Lower lobe of right lung (tissue), 2 donors: ENCODE data around the gene DNMT1. TPM values are rescaled to one million over a fixed set of nuclear protein-coding genes. Genes with fewer than 3 reads are reported as not detected.

Source experiments
- ATAC-seq, 2 donors: fragments of 200-7000 bp; cut with Tn5 transposase; one replicate each; pipeline ENCODE4 v1.9.1; 2020 to 2022; ENCODE audit warnings: mild to moderate bottlenecking in 2 of 2, moderate library complexity in 2 of 2
- DNase-seq: peaks from one replicate; pipeline ENCODE4 v3.0.0-alpha.2; 2020
- H3K27ac ChIP-seq: fragments of 200-600 bp; one replicate; pipeline ENCODE4 v1.8.0; 2022
- H3K27me3 ChIP-seq: fragments of 200-600 bp; one replicate; pipeline ENCODE4 v1.8.0; 2022; ENCODE audit warnings: low read depth
- H3K36me3 ChIP-seq: fragments of 200-600 bp; one replicate; pipeline ENCODE4 v1.8.0; 2022; ENCODE audit warnings: mild to moderate bottlenecking
- H3K4me1 ChIP-seq: fragments of 200-600 bp; one replicate; pipeline ENCODE4 v1.8.0; 2022
- H3K4me3 ChIP-seq: fragments of 200-600 bp; one replicate; pipeline ENCODE4 v1.8.0; 2022; ENCODE audit warnings: mild to moderate bottlenecking
- H3K9me3 ChIP-seq: fragments of 200-600 bp; one replicate; pipeline ENCODE4 v1.8.0; 2022
- CTCF ChIP-seq: fragments of 200-600 bp; IDR thresholded peaks from one replicate; pipeline ENCODE4 v1.8.0; 2022; ENCODE audit warnings: antibody characterized with exemption, mild to moderate bottlenecking
- intact Hi-C: fragments of 100-400 bp; cut with DNase I; formaldehyde crosslinking; loops from one replicate; pipeline ENCODE4 v1.11.0; 2022
- total RNA-seq: library from RNA; stranded (reverse); fragmentation: NEBNext Ultra II Directional; extraction: Animal tissue kit (Norgen Biotek cat#: 25700); gene quantifications from one replicate; pipeline ENCODE4 v1.2.1, GENCODE V29; 2021
- donor health status: DM: no; HTN: yes; CAD: no; lungs with severe emphysema.

The DNMT1 gene
- total RNA-seq, 1 donor from 2014 or later, result 65.5 TPM

DNA sequence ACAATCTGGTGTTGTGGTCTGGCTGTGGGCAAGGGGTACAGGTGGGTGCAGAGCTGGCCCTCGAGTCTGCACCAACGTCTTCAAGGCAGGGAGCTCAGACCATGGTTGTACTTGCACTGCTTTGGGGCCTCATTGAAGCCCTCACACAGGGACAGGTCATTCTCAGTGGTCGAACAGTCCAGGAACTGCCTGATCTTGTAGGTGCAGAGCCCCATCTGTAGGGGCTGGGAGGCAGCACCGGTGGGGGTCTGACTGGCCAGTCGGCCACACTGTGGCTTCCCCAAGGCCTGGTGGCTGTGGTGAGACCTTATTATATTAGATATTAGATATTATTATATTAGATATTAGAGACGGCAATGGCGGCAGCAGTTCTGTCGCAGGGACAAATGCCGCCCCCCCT is 22.3 kb upstream of the DNMT1 start:
- intact Hi-C loops, result no loop called here
- ATAC-seq, result no peak

DNA sequence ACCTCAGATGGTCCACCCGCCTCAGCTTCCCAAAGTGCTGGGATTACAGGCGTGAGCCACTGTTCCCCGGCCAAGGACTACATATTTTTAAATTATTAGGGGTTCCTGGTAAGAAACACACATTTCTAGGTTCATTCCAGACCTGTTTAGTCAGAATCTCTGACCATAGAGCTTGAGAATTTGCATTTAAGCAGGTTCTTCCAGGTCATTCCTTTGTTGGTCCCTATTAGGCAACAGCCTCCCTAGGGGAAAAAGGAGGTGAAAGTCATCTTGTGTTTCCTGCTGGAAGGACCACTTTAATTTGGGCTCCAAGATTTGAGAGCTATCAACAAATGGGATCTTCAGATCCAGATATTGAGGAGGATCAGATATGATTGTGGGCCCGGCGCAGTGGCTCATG is 20.0 kb upstream of the DNMT1 start:
- Histone ChIP-seq H3K27ac (no peak overlapping the region), H3K4me1 (no peaks in the 10 kb centered on the region), H3K9me3 (no peaks in the 10 kb centered on the region), H3K36me3 (no peaks in the 10 kb centered on the region), H3K27me3 (no peaks in the 10 kb centered on the region), H3K4me3 (no peak overlapping the region)
- no peak for TF ChIP-seq CTCF
- DNase-seq (no peak), ATAC-seq (no peak)
- intact Hi-C loops, result no loop called here

More for the DNA sequence above, 22.3 kb upstream of the DNMT1 start:
- no peak for DNase-seq
- Histone ChIP-seq H3K36me3 (no peaks in the 10 kb centered on the region), H3K27me3 (no peaks in the 10 kb centered on the region), H3K4me1 (no peaks in the 10 kb centered on the region), H3K4me3 (no peak overlapping the region), H3K9me3 (no peaks in the 10 kb centered on the region), H3K27ac (no peak overlapping the region)
- TF ChIP-seq CTCF, result no peak

- DNase-seq, result no peak
- intact Hi-C loops, result no loop called here
- Histone ChIP-seq H3K4me3 (no peak overlapping the region), H3K4me1 (no peaks in the 10 kb centered on the region), H3K36me3 (no peaks in the 10 kb centered on the region), H3K27me3 (no peaks in the 10 kb centered on the region), H3K27ac (no peak overlapping the region), H3K9me3 (no peaks in the 10 kb centered on the region)
- ATAC-seq, result no peak
- no peak for TF ChIP-seq CTCF
Observed at GRCh38 chr19:10211691-10212090, 16.9 kb upstream of the DNMT1 start.

- ATAC-seq (no peak), DNase-seq (no peak)
- Histone ChIP-seq H3K27ac (no peak overlapping the region), H3K4me1 (peaks cover 2% of the 10 kb centered on the region), H3K27me3 (no peaks in the 10 kb centered on the region), H3K4me3 (no peak overlapping the region), H3K9me3 (no peaks in the 10 kb centered on the region), H3K36me3 (no peaks in the 10 kb centered on the region)
- intact Hi-C loops, result no loop called here
- TF ChIP-seq CTCF, result no peak
Observed at GRCh38 chr19:10211061-10211460, 16.3 kb upstream of the DNMT1 start.

DNA sequence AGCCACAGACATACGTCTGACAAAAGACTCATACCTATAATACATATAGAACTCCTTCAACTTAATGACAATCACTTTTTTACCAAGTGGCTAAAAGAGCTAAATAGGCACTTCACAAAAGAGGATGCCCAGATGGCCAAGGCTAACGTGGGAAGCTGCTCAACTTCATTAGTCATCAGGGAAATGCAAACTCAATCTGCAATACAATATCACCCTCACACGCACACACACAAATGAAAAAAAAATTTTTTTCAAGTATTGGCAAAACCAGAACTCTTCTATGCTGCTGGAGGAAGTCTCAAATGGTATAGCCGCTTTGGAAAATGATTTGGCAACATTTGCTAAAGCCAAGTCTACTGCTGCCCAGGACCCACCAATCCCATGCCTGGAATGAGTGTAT is 14.6 kb upstream of the DNMT1 start:
- no peaks in the 10 kb centered on the region for H3K36me3 ChIP-seq
- no peak overlapping the region for H3K4me3 ChIP-seq
- H3K27ac ChIP-seq, result no peak overlapping the region
- ATAC-seq (no peak), DNase-seq (no peak)
- H3K27me3 ChIP-seq, result no peaks in the 10 kb centered on the region
- no peaks in the 10 kb centered on the region for H3K9me3 ChIP-seq
- peaks cover 7% of the 10 kb centered on the region for H3K4me1 ChIP-seq
- no peak for TF ChIP-seq CTCF
- intact Hi-C loops, result no loop called here

- H3K27ac ChIP-seq, result no peak overlapping the region
- H3K4me3 ChIP-seq, result no peak overlapping the region
- H3K4me1 ChIP-seq, result peaks cover 7% of the 10 kb centered on the region
- H3K9me3 ChIP-seq, result no peaks in the 10 kb centered on the region
- intact Hi-C loops, result no loop called here
- no peaks in the 10 kb centered on the region for H3K36me3 ChIP-seq
- no peak for TF ChIP-seq CTCF
- no peaks in the 10 kb centered on the region for H3K27me3 ChIP-seq
- DNase-seq, result no peak
- ATAC-seq, result no peak
Observed at GRCh38 chr19:10207026-10207425, 12.3 kb upstream of the DNMT1 start.
